Hypothalamus (tissue), 51 donors: Measurements from ENCODE around the gene VPS26A.
A peak's percentile ranks its signal among the peaks of the same experiment; 100 is the strongest.

Experiments used
- DNase-seq, 51 donors: peaks; one replicate each; lab custom pipeline; 2025; lab: John Stamatoyannopoulos, UW

Gene VPS26A

GRCh38 chr10:69216577-69217118, 92.7 kb downstream of the VPS26A start:
- DNase-seq, result no peak

GRCh38 chr10:69217119-69217754, 93.3 kb downstream of the VPS26A start:
- DNase-seq, result no peak

GRCh38 chr10:69218831-69219230, 94.9 kb downstream of the VPS26A start:
- no peak for DNase-seq

GRCh38 chr10:69220041-69220451, 96.1 kb downstream of the VPS26A start, which contains the start of gene HKDC1:
TSS of gene HKDC1 (plus strand) at chr10:69220332. CDS start at chr10:69220436, 104 bp downstream.
- DNase-seq, result peak in 2 of 51 donors; percentile 6 to 7

GRCh38 chr10:69220507-69220906, 96.5 kb downstream of the VPS26A start:
- no peak for DNase-seq
